Measurements from ENCODE around the gene TPMT. TPM values are rescaled to one million over a fixed set of nuclear protein-coding genes. Genes with fewer than 3 reads are reported as not detected.

The TPMT gene
- polyA plus RNA-seq, 3 donors from 2014 or later: 20.6 to 24.8 (median 24.0) TPM

- peaks cover 0 to 4% (median 0%) of the 10 kb centered on the region in 3 donors for H3K36me3 Mint-ChIP-seq
- no peak for DNase-seq
- H3K27me3 Mint-ChIP-seq (ENCODE audit: low read depth in 3 of 3): peaks cover 2 to 13% (median 5%) of the 10 kb centered on the region in 3 donors
- no peak overlapping the region for H3K4me3 Mint-ChIP-seq
- peaks cover 20 to 31% of the 10 kb centered on the region in 2 donors for H3K4me1 Mint-ChIP-seq
- no peaks in the 10 kb centered on the region for H3K9me3 Mint-ChIP-seq
- no peak overlapping the region for H3K27ac Mint-ChIP-seq
These were observed 35.6 kb downstream of the TPMT start for GRCh38 chr6:18119236-18119635.

- H3K9me3 Mint-ChIP-seq: no peaks in the 10 kb centered on the region
- H3K36me3 Mint-ChIP-seq: peaks cover 0 to 4% (median 0%) of the 10 kb centered on the region in 3 donors
- H3K27ac Mint-ChIP-seq: no peak overlapping the region
- peaks cover 20 to 31% of the 10 kb centered on the region in 2 donors for H3K4me1 Mint-ChIP-seq
- no peak for DNase-seq
- H3K27me3 Mint-ChIP-seq (ENCODE audit: low read depth in 3 of 3): peaks cover 2 to 12% (median 5%) of the 10 kb centered on the region in 3 donors
- H3K4me3 Mint-ChIP-seq: no peak overlapping the region
These were observed 36.5 kb downstream of the TPMT start for GRCh38 chr6:18118330-18118729.

GRCh38 chr6:18117136-18117535 is 37.7 kb downstream of the TPMT start:
- H3K27ac Mint-ChIP-seq: no peak overlapping the region
- H3K27me3 Mint-ChIP-seq (ENCODE audit: low read depth in 3 of 3): peaks cover 0 to 11% (median 2%) of the 10 kb centered on the region in 3 donors
- H3K4me1 Mint-ChIP-seq: peaks cover 13 to 23% of the 10 kb centered on the region in 2 donors
- DNase-seq: no peak
- peaks cover 0 to 4% (median 0%) of the 10 kb centered on the region in 3 donors for H3K36me3 Mint-ChIP-seq
- no peak overlapping the region for H3K4me3 Mint-ChIP-seq
- no peaks in the 10 kb centered on the region for H3K9me3 Mint-ChIP-seq

- H3K4me1 Mint-ChIP-seq: peaks cover 6 to 12% of the 10 kb centered on the region in 2 donors
- H3K4me3 Mint-ChIP-seq: peak overlapping the region in 1 of 5 donors; percentile 28
- peaks cover 0 to 9% (median 0%) of the 10 kb centered on the region in 3 donors for H3K27me3 Mint-ChIP-seq (ENCODE audit: low read depth in 3 of 3)
- DNase-seq: peak; percentile 17 to 24 (median 17)
- H3K27ac Mint-ChIP-seq: peak overlapping the region in 2 of 6 donors; percentile 3 to 43
- H3K36me3 Mint-ChIP-seq: peaks cover 0 to 4% (median 0%) of the 10 kb centered on the region in 3 donors
- H3K9me3 Mint-ChIP-seq: no peaks in the 10 kb centered on the region
These were observed 39.5 kb downstream of the TPMT start for GRCh38 chr6:18115356-18115755.

GRCh38 chr6:18110162-18110561 is 44.7 kb downstream of the TPMT start:
- Mint-ChIP-seq H3K4me1 (peaks cover under 1 to 2% of the 10 kb centered on the region in 2 donors), H3K36me3 (peaks cover 6 to 11% (median 6%) of the 10 kb centered on the region in 3 donors), H3K27me3 (ENCODE audit: low read depth in 3 of 3) (peaks cover 0 to 6% (median 3%) of the 10 kb centered on the region in 3 donors), H3K4me3 (no peak overlapping the region), H3K27ac (no peak overlapping the region), H3K9me3 (peaks cover 2 to 20% (median 13%) of the 10 kb centered on the region in 6 donors)
- no peak for DNase-seq

GRCh38 chr6:18107061-18107460 is 47.8 kb downstream of the TPMT start:
- H3K27me3 Mint-ChIP-seq (ENCODE audit: low read depth in 3 of 3): peaks cover 0 to 6% (median 6%) of the 10 kb centered on the region in 3 donors
- H3K27ac Mint-ChIP-seq: no peak overlapping the region
- peaks cover 2 to 20% (median 13%) of the 10 kb centered on the region in 6 donors for H3K9me3 Mint-ChIP-seq
- H3K36me3 Mint-ChIP-seq: peaks cover 6 to 11% (median 6%) of the 10 kb centered on the region in 3 donors
- H3K4me1 Mint-ChIP-seq: no peaks in the 10 kb centered on the region
- no peak overlapping the region for H3K4me3 Mint-ChIP-seq
- no peak for DNase-seq

- peaks cover 6 to 11% (median 6%) of the 10 kb centered on the region in 3 donors for H3K36me3 Mint-ChIP-seq
- DNase-seq: no peak
- H3K4me1 Mint-ChIP-seq: no peaks in the 10 kb centered on the region
- no peak overlapping the region for H3K27ac Mint-ChIP-seq
- peaks cover 0 to 5% (median 4%) of the 10 kb centered on the region in 3 donors for H3K27me3 Mint-ChIP-seq (ENCODE audit: low read depth in 3 of 3)
- peaks cover 2 to 20% (median 13%) of the 10 kb centered on the region in 6 donors for H3K9me3 Mint-ChIP-seq
- H3K4me3 Mint-ChIP-seq: no peak overlapping the region
These were observed 51.9 kb downstream of the TPMT start for GRCh38 chr6:18102783-18103509.

GRCh38 chr6:18101873-18102272 is 53.0 kb downstream of the TPMT start:
- Mint-ChIP-seq H3K4me1 (no peaks in the 10 kb centered on the region), H3K27me3 (ENCODE audit: low read depth in 3 of 3) (peaks cover 0 to 5% (median 4%) of the 10 kb centered on the region in 3 donors), H3K9me3 (peaks cover 2 to 15% (median 8%) of the 10 kb centered on the region in 6 donors), H3K36me3 (peaks cover 1 to 6% (median 2%) of the 10 kb centered on the region in 3 donors), H3K4me3 (no peak overlapping the region), H3K27ac (no peak overlapping the region)
- DNase-seq: no peak

GRCh38 chr6:18101271-18101670 is 53.6 kb downstream of the TPMT start:
- Mint-ChIP-seq H3K9me3 (peaks cover 2 to 9% (median 5%) of the 10 kb centered on the region in 6 donors), H3K27me3 (ENCODE audit: low read depth in 3 of 3) (peaks cover 0 to 5% (median 4%) of the 10 kb centered on the region in 3 donors), H3K4me3 (no peak overlapping the region), H3K27ac (no peak overlapping the region), H3K4me1 (no peaks in the 10 kb centered on the region), H3K36me3 (peaks cover 0 to 4% (median 0%) of the 10 kb centered on the region in 3 donors)
- DNase-seq: no peak

GRCh38 chr6:18100296-18100695 is 54.6 kb downstream of the TPMT start:
- H3K27me3 Mint-ChIP-seq (ENCODE audit: low read depth in 3 of 3): peaks cover 0 to 5% (median 4%) of the 10 kb centered on the region in 3 donors
- H3K27ac Mint-ChIP-seq: no peak overlapping the region
- H3K9me3 Mint-ChIP-seq: no peaks in the 10 kb centered on the region
- no peaks in the 10 kb centered on the region for H3K36me3 Mint-ChIP-seq
- H3K4me3 Mint-ChIP-seq: no peak overlapping the region
- no peaks in the 10 kb centered on the region for H3K4me1 Mint-ChIP-seq
- no peak for DNase-seq

- Mint-ChIP-seq H3K9me3 (no peaks in the 10 kb centered on the region), H3K27me3 (ENCODE audit: low read depth in 3 of 3) (peaks cover 0 to 5% (median 4%) of the 10 kb centered on the region in 3 donors), H3K36me3 (no peaks in the 10 kb centered on the region), H3K4me3 (no peak overlapping the region), H3K4me1 (no peaks in the 10 kb centered on the region), H3K27ac (no peak overlapping the region)
- DNase-seq: no peak
These were observed 55.4 kb downstream of the TPMT start for GRCh38 chr6:18099511-18099910.

- Mint-ChIP-seq H3K9me3 (no peaks in the 10 kb centered on the region), H3K4me1 (no peaks in the 10 kb centered on the region), H3K27me3 (ENCODE audit: low read depth in 3 of 3) (peaks cover 0 to 2% (median 2%) of the 10 kb centered on the region in 3 donors), H3K4me3 (no peak overlapping the region), H3K27ac (no peak overlapping the region), H3K36me3 (peaks cover 0 to 4% (median 0%) of the 10 kb centered on the region in 3 donors)
- no peak for DNase-seq
These were observed 58.5 kb downstream of the TPMT start for GRCh38 chr6:18096423-18096822.

GRCh38 chr6:18091382-18091781 is 63.5 kb downstream of the TPMT start:
- Mint-ChIP-seq H3K36me3 (peaks cover 0 to 7% (median 4%) of the 10 kb centered on the region in 3 donors), H3K4me1 (no peaks in the 10 kb centered on the region), H3K4me3 (no peak overlapping the region), H3K27me3 (ENCODE audit: low read depth in 3 of 3) (peaks cover 1 to 2% (median 2%) of the 10 kb centered on the region in 3 donors), H3K9me3 (peaks cover 0 to 10% (median 0%) of the 10 kb centered on the region in 6 donors), H3K27ac (no peak overlapping the region)
- no peak for DNase-seq

- Mint-ChIP-seq H3K36me3 (peaks cover 0 to 7% (median 4%) of the 10 kb centered on the region in 3 donors), H3K27me3 (ENCODE audit: low read depth in 3 of 3) (peaks cover 2 to 4% (median 3%) of the 10 kb centered on the region in 3 donors), H3K4me1 (no peaks in the 10 kb centered on the region), H3K27ac (no peak overlapping the region), H3K9me3 (peaks cover 0 to 10% (median 0%) of the 10 kb centered on the region in 6 donors), H3K4me3 (no peak overlapping the region)
- DNase-seq: no peak
These were observed 64.5 kb downstream of the TPMT start for GRCh38 chr6:18090349-18090786.

Data from immature natural killer cell (primary cell).